H9 (cell line): ENCODE results near the gene CNNM2. TPM values are rescaled to one million over a fixed set of nuclear protein-coding genes. Genes with fewer than 3 reads are reported as not detected.

Source experiments
- DNase-seq: peaks from one replicate; pipeline ENCODE4 v3.0.0-alpha.2; 2017
- H2AFZ ChIP-seq: one replicate; pipeline ENCODE4 v1.6.1; 2013; ENCODE audit warnings: mild to moderate bottlenecking, low read length, control low read depth, moderate library complexity
- H2AK5ac ChIP-seq: 2 replicates; pipeline ENCODE4 v1.6.1; 2013; ENCODE audit warnings: low read length, control low read depth, mixed read lengths; ENCODE audit not compliant: insufficient read length
- H2BK120ac ChIP-seq: one replicate; pipeline ENCODE4 v1.6.1; 2013; ENCODE audit warnings: low read depth, mild to moderate bottlenecking, low read length, control low read depth, inconsistent platforms; ENCODE audit not compliant: poor library complexity, severe bottlenecking
- H2BK12ac ChIP-seq: 2 replicates; pipeline ENCODE4 v1.6.1; 2013; ENCODE audit warnings: low read length, control low read depth, mixed read lengths, low read depth; ENCODE audit not compliant: insufficient read length
- H2BK15ac ChIP-seq: 2 replicates; pipeline ENCODE4 v1.6.1; 2013; ENCODE audit warnings: low read depth, low read length, control low read depth
- H2BK20ac ChIP-seq: one replicate; pipeline ENCODE4 v1.6.1; 2013; ENCODE audit warnings: low read depth, mild to moderate bottlenecking, low read length, control low read depth, inconsistent platforms; ENCODE audit not compliant: poor library complexity, severe bottlenecking
- H2BK5ac ChIP-seq: 2 replicates; pipeline ENCODE4 v1.6.1; 2013; ENCODE audit warnings: low read length, control low read depth, mixed read lengths; ENCODE audit not compliant: insufficient read length
- H3K14ac ChIP-seq: 2 replicates; pipeline ENCODE4 v1.6.1; 2013; ENCODE audit warnings: low read length, control low read depth; ENCODE audit not compliant: insufficient read depth
- H3K18ac ChIP-seq: 2 replicates; pipeline ENCODE4 v1.6.1; 2013; ENCODE audit warnings: low read depth, mild to moderate bottlenecking, mixed read lengths, low read length, control low read depth; ENCODE audit not compliant: insufficient read length
- H3K23ac ChIP-seq: 2 replicates; pipeline ENCODE4 v1.6.1; 2013; ENCODE audit warnings: low read length, control low read depth, mixed read lengths, low read depth; ENCODE audit not compliant: insufficient read length
- H3K23me2 ChIP-seq: 2 replicates; pipeline ENCODE4 v1.6.1; 2013; ENCODE audit warnings: low read depth, mild to moderate bottlenecking, mixed read lengths, low read length, control low read depth; ENCODE audit not compliant: insufficient read length, poor library complexity, severe bottlenecking
- H3K27ac ChIP-seq: 2 replicates; pipeline ENCODE4 v1.5.1; 2013; ENCODE audit warnings: low read length, control low read depth, mixed read lengths, low read depth; ENCODE audit not compliant: insufficient read length
- H3K27me3 ChIP-seq: 2 replicates; pipeline ENCODE4 v1.6.1; 2013; ENCODE audit warnings: low read length, control low read depth, inconsistent platforms; ENCODE audit not compliant: insufficient read depth
- H3K4ac ChIP-seq: 2 replicates; pipeline ENCODE4 v1.6.1; 2013; ENCODE audit warnings: low read depth, mild to moderate bottlenecking, control low read depth, inconsistent platforms, low read length, moderate library complexity
- H3K4me1 ChIP-seq: 2 replicates; pipeline ENCODE4 v1.6.1; 2013; ENCODE audit warnings: low read length, control low read depth, inconsistent platforms; ENCODE audit not compliant: insufficient read depth
- H3K4me2 ChIP-seq: 2 replicates; pipeline ENCODE4 v1.6.1; 2013; ENCODE audit warnings: low read length, control low read depth, mixed read lengths; ENCODE audit not compliant: insufficient read length, insufficient read depth
- H3K56ac ChIP-seq: 2 replicates; pipeline ENCODE4 v1.6.1; 2013; ENCODE audit warnings: low read depth, mild to moderate bottlenecking, mixed read lengths, low read length, control low read depth; ENCODE audit not compliant: insufficient read length
- H3K79me1 ChIP-seq: 2 replicates; pipeline ENCODE4 v1.6.1; 2013; ENCODE audit warnings: low read depth, mild to moderate bottlenecking, moderate library complexity, low read length, control low read depth, inconsistent platforms; ENCODE audit not compliant: insufficient read depth, poor library complexity, severe bottlenecking
- H3K79me2 ChIP-seq: 2 replicates; pipeline ENCODE4 v1.6.1; 2013; ENCODE audit warnings: low read length, control low read depth, inconsistent platforms; ENCODE audit not compliant: insufficient read depth
- H3K9ac ChIP-seq: 2 replicates; pipeline ENCODE4 v1.6.1; 2013; ENCODE audit warnings: low read length, control low read depth, mixed read lengths; ENCODE audit not compliant: insufficient read length; ENCODE audit errors: extremely low read depth
- H3K9me3 ChIP-seq: one replicate; pipeline ENCODE4 v1.6.1; 2013; ENCODE audit warnings: low read depth, low read length, inconsistent platforms; ENCODE audit not compliant: control insufficient read depth
- H3T11ph ChIP-seq: one replicate; pipeline ENCODE4 v1.6.1; 2013; ENCODE audit warnings: mild to moderate bottlenecking, low read length, control low read depth, inconsistent platforms
- H4K20me1 ChIP-seq: one replicate; pipeline ENCODE4 v1.6.1; 2013; ENCODE audit not compliant: control insufficient read depth, insufficient read length, insufficient read depth
- H4K5ac ChIP-seq: 2 replicates; pipeline ENCODE4 v1.6.1; 2013; ENCODE audit warnings: low read depth, mild to moderate bottlenecking, mixed read lengths, low read length, control low read depth; ENCODE audit not compliant: insufficient read length
- H4K8ac ChIP-seq: replicated peaks from 2 replicates; pipeline ENCODE4 v1.6.1; 2013; ENCODE audit warnings: low read length, control low read depth, mixed read lengths, low read depth; ENCODE audit not compliant: insufficient read length
- H4K91ac ChIP-seq: 2 replicates; pipeline ENCODE4 v1.6.1; 2013; ENCODE audit warnings: low read depth, mild to moderate bottlenecking, moderate library complexity, mixed read lengths, low read length, control low read depth; ENCODE audit not compliant: insufficient read length
- H3K27ac Mint-ChIP-seq, 3 experiments: 2 replicates in 2 of 3; 3 replicates in 1 of 3; pipeline ENCODE4 v1.8.0; 2020 to 2021; ENCODE audit warnings: mixed read lengths in 3 of 3, mild to moderate bottlenecking in 1 of 3, moderate library complexity in 1 of 3
- H3K27me3 Mint-ChIP-seq: 2 replicates; pipeline ENCODE4 v1.8.0; 2021; ENCODE audit warnings: low read depth, mild to moderate bottlenecking, moderate library complexity, mixed read lengths
- H3K36me3 Mint-ChIP-seq, 3 experiments: 2 replicates in 2 of 3; 3 replicates in 1 of 3; pipeline ENCODE4 v1.8.0; 2020 to 2021; ENCODE audit warnings: low read depth in 3 of 3, mixed read lengths in 3 of 3; ENCODE audit not compliant: insufficient read depth in 1 of 3
- H3K4me1 Mint-ChIP-seq, 2 experiments: 2 replicates each; pipeline ENCODE4 v1.8.0; 2020; ENCODE audit warnings: mixed read lengths in 2 of 2
- H3K4me3 Mint-ChIP-seq, 2 experiments: 2 replicates in 1 of 2; 3 replicates in 1 of 2; pipeline ENCODE4 v1.8.0; 2020 to 2021; ENCODE audit warnings: mild to moderate bottlenecking in 2 of 2, mixed read lengths in 2 of 2, moderate library complexity in 1 of 2
- H3K9me3 Mint-ChIP-seq, 2 experiments: 2 replicates in 1 of 2; 3 replicates in 1 of 2; pipeline ENCODE4 v1.8.0; 2020; ENCODE audit warnings: mild to moderate bottlenecking in 2 of 2, mixed read lengths in 2 of 2, moderate library complexity in 1 of 2
- CTCF ChIP-seq: fragments of 200-600 bp; sonication (generic); conservative IDR thresholded peaks from 3 replicates; pipeline ENCODE4 v1.8.0; 2021; ENCODE audit warnings: antibody characterized with exemption, mild to moderate bottlenecking
- total RNA-seq: library from RNA; stranded (reverse); gene quantifications from 2 replicates; pipeline ENCODE4 v1.2.1, GENCODE V29; 2021

Gene CNNM2
- total RNA-seq, 1 experiment from 2014 or later = 17.5 TPM

- H3K23me2 ChIP-seq = no peaks in the 10 kb centered on the region
- H3K56ac ChIP-seq = no peak overlapping the region
- no peak overlapping the region for H2BK5ac ChIP-seq
- H3K79me1 ChIP-seq = no peaks in the 10 kb centered on the region
- no peak overlapping the region; a peak in 1 of 7 replicates for H3K27ac Mint-ChIP-seq
- H3K27me3 Mint-ChIP-seq = no peaks in the 10 kb centered on the region
- H3K4me1 ChIP-seq = no peaks in the 10 kb centered on the region
- H3K9me3 Mint-ChIP-seq = no peaks in the 10 kb centered on the region; a peak in 1 of 5 replicates
- no peak overlapping the region for H2BK20ac ChIP-seq
- H2BK120ac ChIP-seq = no peak overlapping the region
- H4K5ac ChIP-seq = no peak overlapping the region
- TF ChIP-seq CTCF = no peak
- no peak overlapping the region for H2AK5ac ChIP-seq
- H3K4me2 ChIP-seq = no peak overlapping the region
- H4K8ac ChIP-seq = no peak overlapping the region
- no peak overlapping the region for H3K14ac ChIP-seq
- H2BK12ac ChIP-seq = no peak overlapping the region
- H3K27ac ChIP-seq = no peak overlapping the region
- no peak overlapping the region for H3K9ac ChIP-seq
- H3K4ac ChIP-seq = no peak overlapping the region
- no peaks in the 10 kb centered on the region for H4K20me1 ChIP-seq
- H3K18ac ChIP-seq = no peak overlapping the region
- no peaks in the 10 kb centered on the region for H3K79me2 ChIP-seq
- H4K91ac ChIP-seq = no peak overlapping the region
- no peak overlapping the region for H3K23ac ChIP-seq
- no peak overlapping the region for H2BK15ac ChIP-seq
- no peak overlapping the region for H3K4me3 Mint-ChIP-seq
- DNase-seq = no peak
- no peaks in the 10 kb centered on the region for H3K27me3 ChIP-seq
- peaks cover 3 to 8% of the 10 kb centered on the region in 2 experiments for H3K4me1 Mint-ChIP-seq
- H3K36me3 Mint-ChIP-seq = peaks cover 0 to 2% (median 0%) of the 10 kb centered on the region in 3 experiments; a peak in 1 of 7 replicates
- no peak overlapping the region for H2AFZ ChIP-seq
- no peak overlapping the region for H3T11ph ChIP-seq
- no peaks in the 10 kb centered on the region for H3K9me3 ChIP-seq
Observed at GRCh38 chr10:102904346-102904745, 13.7 kb upstream of the CNNM2 start.
